NCI-H146 treated with DMSO at 0.1 percent for 48 hours (cell line): ENCODE results near the gene ATXN1.

ENCODE experiments used
- DNase-seq: peaks from one replicate; lab custom pipeline; 2025; ENCODE audit not compliant: unreplicated experiment; lab: John Stamatoyannopoulos, UW

ATXN1 gene

DNA sequence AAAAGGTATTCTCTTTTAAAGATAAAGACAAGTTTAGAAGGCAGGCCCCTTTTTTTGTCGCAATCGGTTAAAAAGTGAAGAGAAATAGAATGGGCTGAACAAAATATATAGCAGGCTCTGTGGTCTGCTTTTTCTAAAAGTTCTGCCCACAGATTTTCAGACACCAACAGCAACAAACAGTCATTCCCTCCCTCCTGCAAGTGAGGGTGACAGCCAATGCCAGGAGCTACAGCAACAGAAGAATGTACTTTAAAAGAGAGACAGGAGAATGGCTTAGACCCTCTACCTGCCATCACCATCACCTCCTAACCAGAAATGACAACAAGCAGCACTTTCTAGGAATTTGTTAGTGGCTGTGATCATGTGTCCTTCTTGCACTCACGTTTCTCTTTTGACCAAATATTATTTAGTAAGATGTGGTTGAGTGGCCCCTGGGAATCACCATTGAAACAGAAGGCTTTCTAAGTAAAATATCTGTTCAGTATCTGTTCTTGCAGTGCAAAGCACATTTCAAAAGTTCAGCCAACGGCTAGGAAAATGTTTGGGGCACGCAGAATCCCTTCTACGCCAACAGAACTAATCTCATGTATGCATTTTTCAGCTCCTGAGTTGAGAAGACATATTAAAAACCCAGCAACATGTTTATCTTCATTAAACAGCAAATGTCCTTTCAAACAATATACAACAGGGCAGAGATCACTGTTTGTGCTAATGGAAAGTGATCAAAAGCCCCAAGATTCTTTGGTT is 248.5 kb downstream of the ATXN1 start:
- DNase-seq, result no peak

DNA sequence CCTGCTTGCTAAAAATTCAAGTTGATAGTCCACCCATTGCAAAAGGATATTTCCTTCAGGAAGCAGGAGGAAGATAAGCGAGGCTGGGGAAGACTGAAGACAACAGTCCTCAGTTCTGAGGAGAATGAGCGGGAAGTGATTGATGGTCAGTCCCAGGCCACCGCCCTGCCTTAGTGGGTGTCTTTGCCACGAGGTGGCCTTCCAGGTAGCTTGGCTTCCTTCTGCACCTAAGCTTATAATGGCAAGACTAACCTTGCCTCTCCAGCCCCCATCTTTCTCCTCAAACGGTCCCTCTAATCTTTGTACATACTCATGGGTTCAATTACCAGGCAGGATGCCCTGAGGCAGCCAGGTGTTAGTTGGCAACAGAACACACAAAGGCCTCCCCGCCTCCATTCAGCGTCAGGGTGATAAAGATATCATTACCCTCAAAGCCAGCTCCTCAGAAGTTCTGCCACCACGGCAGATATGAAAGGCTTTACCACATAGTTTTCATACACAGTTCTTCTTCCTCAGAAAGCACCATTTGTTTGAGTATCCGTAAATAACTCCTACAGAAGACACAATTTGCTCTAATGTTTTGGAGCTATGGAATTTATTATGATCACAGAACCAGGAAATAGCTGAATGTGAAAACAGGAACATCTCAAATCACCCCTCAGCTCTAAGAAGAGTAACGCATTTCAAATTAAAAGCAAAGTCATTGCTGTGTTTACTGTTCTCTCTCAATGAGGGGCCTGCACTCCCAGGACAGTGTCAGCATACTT is 249.4 kb downstream of the ATXN1 start:
- peak; percentile 77 for DNase-seq

DNA sequence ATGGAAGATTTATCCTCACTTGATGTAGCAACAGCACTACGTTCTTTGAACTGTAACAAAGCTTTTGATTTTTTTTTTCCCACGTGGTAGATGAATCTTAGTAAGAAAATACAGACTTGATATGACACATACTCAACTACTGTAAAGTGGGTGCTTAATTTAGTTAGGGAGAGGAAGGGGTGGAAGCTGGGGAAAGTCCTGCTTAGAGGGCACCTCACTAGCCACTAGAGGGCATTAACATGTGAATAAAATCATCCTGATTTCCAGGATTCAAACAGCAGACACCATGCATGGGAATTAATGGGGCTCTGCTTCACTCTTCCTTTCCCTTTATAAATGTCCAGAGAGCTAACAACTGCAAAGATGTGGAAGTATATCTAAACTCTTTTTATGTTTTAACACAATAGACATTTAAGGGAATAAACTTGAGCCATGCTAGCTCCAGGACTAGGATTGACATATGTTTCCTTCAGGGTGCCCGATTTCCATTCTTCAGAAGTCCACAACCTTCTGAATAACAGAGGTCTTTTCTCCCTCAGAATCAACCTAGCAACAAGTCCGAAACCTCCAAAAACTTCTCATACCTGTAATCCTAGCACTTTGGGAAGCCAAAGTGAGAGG is 250.1 kb downstream of the ATXN1 start:
- DNase-seq, result peak; percentile 1

DNA sequence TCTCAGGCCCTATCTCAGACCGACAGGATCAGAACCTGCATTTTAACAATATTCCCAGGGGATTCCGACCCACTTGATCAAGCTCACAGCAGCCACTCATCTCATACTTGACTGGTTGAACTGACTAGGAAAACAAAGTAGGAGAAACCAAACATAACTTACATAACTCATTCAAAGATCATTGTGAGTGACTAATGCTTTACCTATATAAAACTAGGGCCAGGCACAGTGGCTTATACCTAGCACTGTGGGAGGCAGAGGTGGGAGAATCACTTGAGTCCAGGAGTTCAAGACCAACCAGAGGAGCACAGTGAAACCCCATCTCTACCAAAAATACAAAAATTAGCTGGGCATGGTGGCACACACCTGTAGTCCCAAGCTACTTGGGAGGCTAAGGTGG is 251.0 kb downstream of the ATXN1 start:
- DNase-seq, result no peak

DNA sequence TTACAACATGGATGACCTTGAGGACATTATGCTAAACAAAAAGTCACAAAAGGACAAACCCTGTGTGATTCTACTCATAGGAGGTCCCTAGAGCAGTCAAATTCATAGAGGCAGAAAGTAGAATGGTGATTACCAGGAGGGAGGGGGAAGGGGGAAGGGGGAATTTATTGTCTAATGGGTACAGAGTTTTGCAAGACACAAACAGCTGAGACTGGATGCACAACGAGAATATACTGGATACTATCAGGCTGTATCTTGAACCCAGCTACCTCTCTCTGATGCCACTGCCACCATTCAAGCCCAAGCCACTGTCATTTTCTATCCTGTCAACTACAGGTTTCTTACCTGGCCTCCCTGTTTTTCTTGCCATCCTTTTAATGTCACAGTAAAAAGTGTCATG is 252.3 kb downstream of the ATXN1 start:
- no peak for DNase-seq

DNA sequence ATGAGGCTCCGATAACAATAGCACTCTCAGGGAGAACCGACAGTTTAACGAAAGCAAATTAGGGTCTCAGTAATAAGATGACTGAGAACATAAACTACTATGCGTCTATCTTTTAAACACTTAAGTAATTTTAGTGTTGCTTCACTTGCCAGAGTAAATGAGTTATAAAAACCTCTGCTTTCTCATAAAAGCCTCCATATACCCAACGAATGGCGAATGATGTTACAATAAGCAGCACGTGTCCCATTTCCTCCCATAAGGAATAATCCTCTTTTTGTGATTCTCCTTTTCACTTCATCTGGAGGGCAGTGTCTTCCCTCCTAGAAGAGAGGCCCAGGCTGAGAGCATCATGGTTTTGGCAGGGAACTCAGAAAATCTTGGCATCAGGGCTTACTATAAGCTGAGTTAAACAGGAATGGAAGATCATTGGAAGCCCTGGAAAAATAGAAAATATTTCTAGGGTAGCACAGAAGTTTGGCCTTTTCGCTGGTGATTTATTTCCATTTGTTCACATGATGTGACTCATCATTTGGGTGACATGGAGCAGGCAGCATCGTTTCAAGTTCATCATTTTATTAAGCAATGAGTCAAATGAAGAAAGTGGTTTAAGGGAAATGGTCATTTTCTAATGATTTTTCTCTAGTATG is 255.4 kb downstream of the ATXN1 start:
- DNase-seq, result no peak

DNA sequence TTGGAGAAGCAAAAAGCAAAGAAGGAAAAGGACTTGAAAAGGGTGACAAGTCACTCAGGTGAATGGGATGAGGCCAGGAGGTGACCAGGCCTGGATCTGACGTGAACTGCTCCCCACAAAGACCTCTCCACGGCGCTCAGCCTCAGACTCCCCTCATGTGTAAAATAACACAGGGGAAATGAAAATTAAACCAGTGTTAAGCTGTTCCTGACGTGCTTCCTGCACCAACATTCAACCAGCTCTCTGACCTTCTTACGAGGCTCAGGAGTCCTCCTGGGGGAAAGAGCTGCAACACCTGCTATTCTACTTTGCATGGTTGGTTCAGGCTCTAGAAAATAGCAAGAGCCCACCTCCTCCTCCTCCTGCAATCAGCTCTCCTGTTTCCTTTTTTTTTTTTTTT is 256.7 kb downstream of the ATXN1 start:
- DNase-seq, result no peak

DNA sequence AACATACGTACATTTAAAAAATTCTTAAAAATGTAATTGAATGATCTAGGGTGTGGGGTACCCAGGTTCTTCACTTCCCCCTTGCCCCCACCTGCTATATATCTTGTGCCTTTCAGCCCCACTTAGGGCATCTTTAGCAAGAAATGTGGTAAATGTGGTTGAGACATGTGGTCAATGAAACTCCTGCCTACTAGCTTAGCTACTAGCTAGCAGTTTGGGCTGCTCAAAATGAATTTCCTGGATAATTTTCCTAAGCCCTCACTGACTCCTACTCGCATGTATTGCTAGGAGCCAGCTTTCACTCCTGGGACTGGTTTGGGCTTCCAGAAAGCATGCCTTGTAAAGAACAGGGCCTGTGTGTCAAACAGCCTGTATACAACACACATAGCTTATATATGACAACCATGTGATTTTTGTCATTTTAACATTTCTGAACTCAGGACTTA is 257.3 kb downstream of the ATXN1 start:
- DNase-seq, result no peak

DNA sequence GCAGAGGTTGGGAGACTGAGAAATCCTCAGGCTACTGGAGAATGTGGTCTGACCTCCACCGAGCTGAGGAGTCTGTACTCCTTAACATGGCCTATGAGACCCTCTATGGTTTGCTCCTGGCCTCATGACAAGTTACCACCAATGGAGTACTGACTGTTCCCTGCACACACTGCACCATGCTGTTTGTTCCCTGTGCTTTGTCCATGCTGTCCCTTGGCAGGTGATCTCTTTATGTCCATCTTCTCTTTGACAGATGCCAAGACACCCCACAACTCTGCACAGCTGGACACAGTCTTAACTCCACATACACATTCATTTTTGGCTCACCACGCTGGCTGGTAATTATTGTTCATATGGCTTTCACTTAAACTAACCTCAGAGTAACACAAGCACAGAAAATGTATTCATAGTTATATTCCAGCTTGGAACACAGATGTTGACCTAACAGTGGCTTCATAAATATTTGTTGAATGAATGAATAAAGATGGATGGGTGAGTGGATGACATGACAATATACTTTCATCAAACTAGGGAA is 258.0 kb downstream of the ATXN1 start:
- DNase-seq, result no peak

DNA sequence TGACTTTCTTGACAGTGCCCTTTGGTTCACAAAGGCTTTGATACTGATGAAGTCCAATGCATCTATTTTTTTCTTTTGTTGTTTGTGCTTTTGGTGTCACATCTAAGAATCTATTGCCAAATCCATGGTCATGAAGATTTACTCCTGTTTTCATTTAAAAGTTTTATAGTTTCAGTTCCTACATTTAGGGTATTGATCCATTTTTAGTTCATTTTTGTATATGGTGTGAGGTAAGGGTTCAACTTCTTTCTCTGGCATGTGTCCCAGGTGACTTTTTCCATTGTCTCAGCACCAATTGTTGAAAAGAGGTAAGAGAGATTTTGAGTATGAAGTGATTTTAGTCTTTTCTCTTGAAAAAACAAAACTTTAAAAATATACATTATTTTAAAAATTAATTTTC is 262.3 kb downstream of the ATXN1 start:
- DNase-seq, result no peak

DNA sequence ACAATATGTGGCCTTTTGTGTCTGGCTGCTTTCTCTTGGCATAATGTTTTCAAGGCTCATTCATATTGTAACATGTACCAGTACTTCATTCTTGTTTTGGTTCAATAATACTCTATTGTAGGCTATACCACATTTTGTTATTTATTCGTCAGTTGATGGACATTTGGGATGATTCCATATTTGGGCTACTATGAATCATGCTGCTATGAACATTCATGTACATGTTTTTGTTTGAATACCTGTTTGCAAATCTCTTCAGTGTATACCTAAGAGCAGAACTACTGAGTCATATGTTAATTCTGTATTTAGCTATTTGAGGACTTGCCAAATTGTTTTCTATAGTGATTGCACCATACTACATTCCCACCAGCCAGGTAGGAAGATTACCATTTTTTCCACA is 263.0 kb downstream of the ATXN1 start:
- no peak for DNase-seq

DNA sequence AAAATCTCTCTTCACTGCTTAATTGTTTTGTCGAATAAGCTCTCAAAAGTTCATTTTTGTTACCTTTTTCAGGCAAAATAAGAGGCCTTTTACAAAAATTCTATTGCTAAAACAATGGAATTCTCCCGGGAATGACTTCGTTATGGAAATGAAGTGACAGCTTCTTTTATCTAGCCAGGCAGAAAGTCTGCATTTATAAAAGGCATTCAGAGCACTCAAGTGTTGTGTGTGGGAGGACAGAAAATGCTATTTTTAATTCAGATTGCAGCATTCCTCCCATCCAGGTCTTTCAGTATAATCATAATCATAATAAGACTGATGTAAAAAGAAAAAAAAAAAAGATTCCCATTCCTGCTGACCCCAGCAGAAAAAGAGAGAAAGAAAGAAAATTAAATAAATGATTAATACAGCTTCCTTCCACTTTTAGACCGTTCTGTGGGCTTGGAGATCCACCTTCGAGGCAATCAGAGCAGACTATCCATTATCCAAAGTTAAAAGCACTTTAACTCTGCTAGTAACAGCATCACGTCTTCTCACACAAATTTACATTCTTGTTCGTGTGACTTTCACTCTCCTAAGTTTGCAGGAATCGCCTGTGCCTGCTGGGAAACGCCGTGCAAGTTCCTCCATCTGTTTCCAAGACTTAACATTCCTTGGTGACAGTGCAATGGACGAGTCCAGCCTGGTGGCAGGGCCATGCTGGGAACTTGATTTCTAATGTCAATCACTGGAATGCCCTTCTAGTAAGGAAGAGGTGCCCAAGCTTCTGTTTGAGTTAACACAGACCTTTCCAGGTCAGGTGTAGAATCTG is 264.1 kb downstream of the ATXN1 start:
- no peak for DNase-seq

DNA sequence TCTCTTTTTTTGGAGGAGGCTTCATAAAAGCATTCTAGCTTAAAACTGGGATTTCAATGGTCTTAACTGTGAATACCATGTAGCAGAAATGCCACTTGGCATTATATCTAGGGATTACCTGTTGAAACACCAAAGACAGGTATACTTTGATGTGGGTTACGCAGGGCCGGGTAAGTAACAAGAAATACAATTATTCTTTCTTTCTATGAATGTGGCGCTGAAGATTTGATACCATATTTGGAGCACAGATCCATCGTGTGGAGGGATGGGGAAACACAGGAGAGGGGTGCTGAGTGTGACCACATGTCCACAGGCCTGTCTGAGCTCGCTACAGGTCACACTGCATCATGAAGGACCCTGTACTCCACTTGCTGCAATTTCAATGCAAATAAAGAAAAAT is 265.1 kb downstream of the ATXN1 start:
- DNase-seq, result no peak

DNA sequence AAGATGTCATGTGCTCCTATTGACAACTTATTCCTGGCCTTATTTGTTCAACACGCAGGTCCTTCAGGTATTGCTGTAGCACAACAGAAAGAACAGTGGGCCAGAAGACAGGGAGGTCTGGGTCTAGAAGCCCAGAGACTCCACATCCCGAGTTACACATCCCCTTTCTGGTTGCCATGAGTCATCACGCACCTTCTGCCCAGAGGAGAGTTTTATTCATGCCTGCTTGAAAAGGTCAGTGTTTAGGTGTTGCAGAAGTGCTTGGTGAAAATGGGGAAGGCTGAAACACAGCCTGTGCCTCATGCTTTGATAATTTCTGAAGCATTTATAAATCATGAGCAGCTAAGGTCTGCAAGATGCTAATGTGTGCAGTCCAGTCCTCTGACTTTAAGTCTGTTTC is 266.5 kb downstream of the ATXN1 start:
- no peak for DNase-seq

DNA sequence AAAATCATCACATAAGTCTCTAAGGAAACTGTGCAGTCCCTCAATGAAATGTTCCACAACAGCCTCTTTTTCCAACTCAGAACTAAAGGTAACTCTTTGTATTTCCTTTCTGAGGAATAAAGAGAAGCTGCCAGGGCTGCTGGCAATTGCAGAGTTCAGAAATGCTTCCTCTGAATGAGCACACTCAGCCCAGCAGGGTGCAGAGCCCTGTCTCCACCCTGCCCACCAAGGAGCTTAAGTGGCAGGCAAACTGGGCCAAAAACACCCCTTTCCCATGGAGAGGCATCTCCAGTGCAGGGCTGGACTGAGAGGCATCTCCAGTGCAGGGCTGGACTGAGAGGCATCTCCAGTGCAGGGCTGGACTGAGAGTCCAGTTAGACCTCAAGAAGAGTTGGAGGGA is 267.5 kb downstream of the ATXN1 start:
- no peak for DNase-seq

DNA sequence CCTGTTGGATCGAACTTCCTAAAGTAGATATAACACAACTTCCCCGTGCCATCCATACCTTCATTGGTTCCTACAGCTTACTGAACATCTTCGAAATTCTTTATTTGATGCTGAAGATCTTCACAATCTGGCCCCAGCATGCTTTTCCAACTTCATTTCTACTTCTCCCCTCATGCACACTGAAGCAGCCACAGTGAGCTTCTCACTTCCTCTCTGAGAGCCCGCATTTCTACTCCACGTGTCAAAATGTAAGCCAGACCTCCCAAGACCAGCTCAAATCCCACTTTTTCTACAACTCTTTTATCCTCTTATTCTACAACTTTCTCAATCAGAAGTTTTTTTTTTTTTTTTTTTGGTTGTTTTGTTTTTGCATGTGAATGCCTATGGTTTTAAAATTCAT is 268.1 kb downstream of the ATXN1 start:
- DNase-seq, result no peak

DNA sequence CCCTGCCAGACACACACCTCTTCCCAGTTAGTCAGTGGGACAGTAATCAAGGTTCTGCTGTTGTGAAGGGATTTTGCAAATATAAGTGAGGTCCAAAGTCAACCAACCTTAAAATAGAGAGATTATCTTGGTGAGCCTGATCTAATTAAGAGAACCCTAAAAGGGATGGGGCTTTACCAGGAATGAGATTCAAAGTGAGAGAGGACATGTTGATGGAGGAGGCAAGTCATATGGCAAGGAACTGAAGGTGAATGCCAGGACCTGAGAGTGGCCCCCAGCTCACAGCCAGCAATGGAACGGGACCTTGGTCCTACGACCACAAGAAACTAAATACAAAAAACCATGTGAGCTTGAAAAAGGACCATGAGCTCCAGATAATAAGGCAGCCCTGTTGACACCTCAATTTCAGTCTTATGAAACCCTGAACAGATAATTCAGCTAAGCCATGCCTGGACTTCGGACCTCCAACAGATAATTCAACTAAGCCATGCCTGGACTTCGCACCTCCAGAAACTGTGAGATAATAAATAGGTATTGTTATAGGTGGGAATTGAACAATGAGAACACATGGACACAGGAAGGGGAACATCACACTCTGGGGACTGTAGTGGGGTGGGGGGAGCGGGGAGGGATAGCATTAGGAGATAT is 269.5 kb downstream of the ATXN1 start:
- DNase-seq, result no peak

DNA sequence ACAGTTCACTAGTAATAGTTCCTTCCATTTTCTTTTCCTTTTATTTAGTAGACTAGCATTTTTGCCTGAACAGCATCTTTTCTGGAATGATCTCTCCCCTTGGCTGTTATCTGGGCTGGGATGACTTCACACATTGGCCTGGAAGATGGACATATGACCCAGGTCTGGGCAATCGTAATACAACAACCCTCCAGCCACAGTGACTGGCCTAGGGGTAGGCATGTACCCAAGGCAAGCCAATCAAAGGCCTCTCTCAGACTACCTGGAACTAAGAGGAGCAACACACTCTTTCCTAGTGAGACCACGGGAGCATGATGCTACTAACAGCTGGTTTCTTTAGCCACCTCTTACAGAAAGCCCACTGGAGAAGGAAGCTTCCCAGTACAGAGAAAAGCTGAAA is 270.6 kb downstream of the ATXN1 start:
- DNase-seq, result no peak

DNA sequence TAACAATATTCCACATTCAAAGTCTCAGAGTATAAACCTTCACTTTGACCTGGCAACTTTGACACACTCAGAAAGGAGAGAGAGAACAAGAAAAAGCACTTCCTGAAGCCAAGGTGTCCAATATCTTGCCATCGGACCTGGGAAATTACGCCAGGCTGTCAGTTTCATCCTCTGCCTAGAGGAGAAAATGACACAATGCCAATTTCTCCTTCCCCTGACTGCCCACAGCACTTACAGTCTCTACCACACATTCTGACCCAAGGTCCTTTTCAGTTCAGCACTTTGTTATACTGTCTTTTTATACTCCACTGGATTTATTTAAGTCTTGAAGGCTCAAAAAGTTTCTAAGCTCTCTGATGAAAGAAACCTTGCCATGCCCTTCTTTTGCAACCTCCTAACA is 272.4 kb downstream of the ATXN1 start:
- DNase-seq, result no peak
